ENCODE results near the gene ITGA2. TPM values are rescaled to one million over a fixed set of nuclear protein-coding genes. Genes with fewer than 3 reads are reported as not detected.

The ITGA2 gene
- total RNA-seq, 1 donor from 2014 or later, result 1.0 TPM

GRCh38 chr5:53008751-53009150, 19.6 kb downstream of the ITGA2 start:
- Mint-ChIP-seq H3K4me3 (ENCODE audit: unreplicated experiment) (no peak overlapping the region), H3K36me3 (ENCODE audit: low read depth) (no peaks in the 10 kb centered on the region), H3K27me3 (ENCODE audit: low read depth) (peaks cover 2% of the 10 kb centered on the region), H3K4me1 (ENCODE audit: low read depth) (peaks cover 16% of the 10 kb centered on the region), H3K27ac (ENCODE audit: unreplicated experiment) (no peak overlapping the region), H3K9me3 (ENCODE audit: low read depth) (peaks cover 6% of the 10 kb centered on the region)
- no peak for DNase-seq (ENCODE audit: low spot score)
- no peak for TF ChIP-seq CTCF (IDR thresholded peaks at IDR 0.05)

DNA sequence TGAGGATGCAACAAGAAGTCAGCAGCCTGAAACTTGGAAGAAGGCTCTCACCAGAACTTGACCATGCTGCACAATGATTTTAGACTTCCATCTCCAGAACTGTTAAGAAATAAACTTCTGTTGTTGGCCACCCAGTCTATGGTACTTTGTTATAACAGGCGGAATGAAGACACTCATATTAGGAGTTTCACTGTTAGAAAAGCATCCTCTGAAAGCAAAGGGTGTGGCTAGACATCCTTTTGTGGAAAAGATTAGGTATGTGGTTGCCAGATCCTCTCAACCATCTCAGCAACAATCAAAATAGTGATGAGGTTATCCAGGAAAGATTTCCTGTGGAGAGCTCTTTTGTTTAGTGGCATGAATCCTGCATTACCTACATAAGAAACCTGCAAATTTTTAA, 20.7 kb downstream of the ITGA2 start:
- Mint-ChIP-seq H3K27ac (ENCODE audit: unreplicated experiment) (no peak overlapping the region), H3K27me3 (ENCODE audit: low read depth) (peaks cover 2% of the 10 kb centered on the region), H3K4me3 (ENCODE audit: unreplicated experiment) (no peak overlapping the region), H3K4me1 (ENCODE audit: low read depth) (peaks cover 14% of the 10 kb centered on the region), H3K36me3 (ENCODE audit: low read depth) (no peaks in the 10 kb centered on the region), H3K9me3 (ENCODE audit: low read depth) (peaks cover 9% of the 10 kb centered on the region)
- TF ChIP-seq CTCF (IDR thresholded peaks at IDR 0.05), result no peak
- no peak for DNase-seq (ENCODE audit: low spot score)

DNA sequence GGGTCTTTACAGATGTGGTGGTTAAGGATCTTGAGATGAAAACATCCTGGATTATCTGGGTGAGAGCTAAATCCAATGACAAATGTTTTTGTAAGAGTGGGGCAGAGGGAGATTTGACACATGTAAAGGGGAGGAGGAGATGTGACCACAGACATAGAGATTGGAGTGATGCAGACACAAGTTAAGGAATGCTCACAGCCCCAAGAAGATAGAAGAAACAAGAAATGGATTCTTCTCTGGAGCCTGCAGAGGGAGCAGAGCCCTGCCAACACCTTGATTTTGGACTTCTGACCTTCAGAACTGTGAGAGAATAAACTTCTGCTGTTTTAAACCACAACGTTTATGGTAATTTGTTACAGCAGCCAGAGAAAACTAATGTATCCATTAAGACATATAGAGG, 21.7 kb downstream of the ITGA2 start:
- no peak for TF ChIP-seq CTCF (IDR thresholded peaks at IDR 0.05)
- peaks cover 10% of the 10 kb centered on the region for H3K4me1 Mint-ChIP-seq (ENCODE audit: low read depth)
- no peak overlapping the region for H3K27ac Mint-ChIP-seq (ENCODE audit: unreplicated experiment)
- peaks cover 2% of the 10 kb centered on the region for H3K27me3 Mint-ChIP-seq (ENCODE audit: low read depth)
- no peak for DNase-seq (ENCODE audit: low spot score)
- peaks cover 9% of the 10 kb centered on the region for H3K9me3 Mint-ChIP-seq (ENCODE audit: low read depth)
- H3K36me3 Mint-ChIP-seq (ENCODE audit: low read depth), result no peaks in the 10 kb centered on the region
- no peak overlapping the region for H3K4me3 Mint-ChIP-seq (ENCODE audit: unreplicated experiment)

DNA sequence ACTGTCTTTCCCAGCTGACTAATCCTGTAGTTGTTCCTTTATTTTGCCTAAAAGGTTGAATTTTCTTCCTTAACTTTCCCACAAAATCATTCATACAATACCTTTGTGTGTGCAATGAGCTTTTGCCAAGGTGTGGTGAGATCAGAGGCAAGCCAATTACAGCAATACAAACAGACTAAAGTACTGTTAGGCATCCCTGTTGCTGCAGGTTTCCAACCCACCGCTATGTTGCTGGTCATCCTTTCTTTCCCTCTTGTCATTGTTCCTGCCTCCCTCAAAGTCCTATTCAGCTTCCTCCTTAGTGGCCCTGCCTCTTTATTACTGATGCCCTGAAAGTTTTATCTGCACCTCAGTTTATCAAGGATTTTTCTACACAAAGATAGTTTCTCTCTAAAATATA, 22.1 kb downstream of the ITGA2 start:
- no peak for TF ChIP-seq CTCF (IDR thresholded peaks at IDR 0.05)
- no peak overlapping the region for H3K27ac Mint-ChIP-seq (ENCODE audit: unreplicated experiment)

DNA sequence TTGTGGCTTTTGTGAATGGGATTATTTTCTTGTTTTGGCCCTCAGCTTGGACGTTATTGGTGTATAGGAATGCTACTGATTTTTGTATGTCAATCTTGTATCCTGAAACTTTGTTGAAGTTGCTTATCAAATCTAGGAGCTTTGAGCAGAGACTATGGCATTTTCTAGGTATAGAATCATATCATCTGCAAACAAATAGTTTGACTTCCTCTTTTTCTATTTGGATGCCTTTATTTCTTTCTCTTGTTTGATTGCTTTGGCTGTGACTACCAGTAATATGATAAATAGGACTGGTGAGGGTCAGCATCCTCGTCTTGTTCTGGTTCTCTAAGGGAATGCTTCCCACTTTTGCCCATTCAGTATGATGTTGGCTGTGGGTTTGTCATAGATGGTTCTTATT, 24.7 kb downstream of the ITGA2 start:
- TF ChIP-seq CTCF (IDR thresholded peaks at IDR 0.05), result no peak
- no peak overlapping the region for H3K27ac Mint-ChIP-seq (ENCODE audit: unreplicated experiment)
- H3K4me1 Mint-ChIP-seq (ENCODE audit: low read depth), result no peaks in the 10 kb centered on the region
- H3K27me3 Mint-ChIP-seq (ENCODE audit: low read depth), result peaks cover 2% of the 10 kb centered on the region
- peaks cover 9% of the 10 kb centered on the region for H3K9me3 Mint-ChIP-seq (ENCODE audit: low read depth)
- H3K4me3 Mint-ChIP-seq (ENCODE audit: unreplicated experiment), result no peak overlapping the region
- no peak for DNase-seq (ENCODE audit: low spot score)
- H3K36me3 Mint-ChIP-seq (ENCODE audit: low read depth), result no peaks in the 10 kb centered on the region

More for the DNA sequence above, 22.1 kb downstream of the ITGA2 start:
- Mint-ChIP-seq H3K4me1 (ENCODE audit: low read depth) (peaks cover 10% of the 10 kb centered on the region), H3K4me3 (ENCODE audit: unreplicated experiment) (no peak overlapping the region), H3K9me3 (ENCODE audit: low read depth) (peaks cover 9% of the 10 kb centered on the region), H3K27me3 (ENCODE audit: low read depth) (peaks cover 2% of the 10 kb centered on the region), H3K36me3 (ENCODE audit: low read depth) (no peaks in the 10 kb centered on the region)
- DNase-seq (ENCODE audit: low spot score), result no peak
